GM21381 (cell line): ENCODE measurements around the gene LIPJ.

ENCODE experiments used
- ATAC-seq: cut with Tn5 transposase; IDR thresholded peaks from one replicate; pipeline ENCODE4 v1.9.1; 2021; ENCODE audit warnings: mild to moderate bottlenecking, moderate library complexity; ENCODE audit not compliant: unreplicated experiment

LIPJ gene, protein sequence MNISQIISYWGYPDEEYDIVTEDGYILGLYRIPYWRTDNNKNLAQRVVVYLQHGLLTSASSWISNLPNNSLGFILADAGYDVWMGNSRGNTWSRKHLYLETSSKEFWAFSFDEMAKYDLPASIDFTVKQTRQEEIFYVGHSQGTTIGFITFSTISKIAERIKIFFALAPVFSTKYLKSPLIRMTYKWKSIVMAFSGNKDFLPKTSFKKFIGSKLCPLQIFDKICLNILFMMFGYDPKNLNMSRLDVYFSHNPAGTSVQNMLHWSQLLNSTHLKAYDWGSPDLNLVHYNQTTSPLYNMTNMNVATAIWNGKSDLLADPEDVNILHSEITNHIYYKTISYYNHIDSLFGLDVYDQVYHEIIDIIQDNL

DNA sequence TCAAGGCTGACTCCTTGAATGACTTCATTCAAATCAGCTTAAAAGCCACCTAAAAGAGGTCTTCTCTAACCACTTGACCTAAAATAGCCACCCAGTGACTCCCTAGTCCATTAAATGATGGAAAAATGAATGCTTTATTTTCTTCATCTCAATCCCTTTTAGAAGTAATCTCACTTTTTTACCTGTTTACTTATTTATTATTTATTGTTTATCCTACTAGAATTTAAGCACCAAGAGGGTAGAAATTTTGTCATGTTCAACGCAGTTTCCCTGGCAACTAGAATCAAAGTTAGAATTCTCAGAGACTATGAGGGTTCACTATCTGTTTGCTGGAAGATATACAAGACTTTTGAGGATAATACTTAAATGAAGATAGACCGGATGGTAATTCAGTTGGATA lies at the start of gene LIPJ:
Gene LIPJ (plus strand): TSS at position 301 of the 400 bp plus-strand sequence. CDS start 3,926 bp downstream, outside the sequence.
- no peak for ATAC-seq

DNA sequence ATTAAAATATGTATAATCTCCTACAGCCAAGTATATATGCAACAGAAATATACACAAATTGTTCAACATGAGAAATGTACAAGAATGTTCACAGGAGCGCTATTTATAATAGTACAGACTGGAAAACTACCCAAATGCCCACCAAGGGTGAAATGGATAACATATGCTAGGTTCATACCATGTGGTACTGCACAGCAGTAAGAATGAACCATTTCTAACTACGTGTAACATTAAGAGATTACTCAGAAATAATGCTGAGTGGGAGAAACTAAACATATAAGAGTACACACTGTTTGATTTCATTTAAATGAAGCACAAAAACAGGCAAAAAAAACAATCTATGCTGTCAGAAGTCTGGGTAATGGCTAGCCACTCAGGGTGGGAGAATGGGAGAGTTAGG lies 49.2 kb upstream of the LIPJ start:
- ATAC-seq: no peak

DNA sequence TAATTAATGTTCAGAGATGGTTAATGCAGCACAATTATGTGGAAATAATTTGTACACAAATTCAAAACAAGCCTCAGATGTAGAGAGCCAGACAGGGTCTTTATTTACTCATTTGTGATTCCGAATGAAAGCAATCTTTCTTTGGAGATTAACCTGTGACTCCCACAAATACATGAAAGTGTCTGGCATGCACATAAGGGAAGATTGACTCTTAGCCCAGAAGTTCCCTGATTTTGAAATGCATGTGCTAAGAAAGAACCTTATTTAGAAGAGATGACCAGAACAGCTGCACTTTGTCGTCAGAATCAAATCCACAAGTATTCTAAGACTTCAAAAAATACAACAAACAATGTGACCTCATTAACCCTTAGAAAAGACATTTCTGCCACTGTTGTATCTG lies 48.5 kb upstream of the LIPJ start:
- no peak for ATAC-seq

DNA sequence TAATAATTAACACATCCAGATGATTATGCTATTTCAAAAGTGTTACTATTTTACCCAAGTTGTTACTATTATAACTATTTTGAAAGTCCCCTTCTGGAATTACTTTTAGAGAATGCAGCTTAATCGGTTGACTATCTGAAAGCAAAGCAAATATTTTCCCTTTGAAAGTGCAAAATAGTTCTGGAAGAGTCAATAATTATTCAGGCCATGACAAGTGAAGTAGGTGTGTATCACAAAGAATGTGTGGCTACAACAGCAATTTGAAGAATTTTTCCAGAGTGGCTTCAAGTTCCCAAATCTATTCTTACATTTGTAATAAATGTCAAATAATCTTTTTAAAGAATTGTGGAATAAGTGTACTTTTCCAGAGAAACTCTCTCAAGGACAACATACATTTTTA lies 46.2 kb upstream of the LIPJ start:
- no peak for ATAC-seq

DNA sequence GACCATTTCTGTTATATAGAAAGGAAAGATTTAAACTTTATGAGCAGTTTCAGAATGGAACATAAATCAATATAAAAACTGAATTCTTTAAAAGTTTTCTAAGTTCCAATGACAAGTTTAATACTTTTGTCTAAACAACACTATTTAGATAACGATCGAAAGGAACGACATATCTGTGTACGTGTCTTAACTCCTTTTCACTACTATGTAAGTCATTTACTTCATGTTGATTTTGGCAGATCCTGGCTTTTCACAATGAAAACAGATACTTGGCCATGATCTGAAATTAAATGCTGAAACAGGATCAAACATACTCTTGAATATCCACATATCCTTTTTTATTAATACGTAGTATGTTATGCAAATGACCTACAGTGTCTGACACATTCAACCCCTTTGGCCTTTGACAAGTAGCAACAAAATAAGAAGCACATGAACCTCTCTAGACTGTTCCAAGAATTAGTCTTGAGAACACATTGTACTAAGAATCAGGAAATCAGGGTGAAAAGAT lies 45.4 kb upstream of the LIPJ start:
- no peak for ATAC-seq

DNA sequence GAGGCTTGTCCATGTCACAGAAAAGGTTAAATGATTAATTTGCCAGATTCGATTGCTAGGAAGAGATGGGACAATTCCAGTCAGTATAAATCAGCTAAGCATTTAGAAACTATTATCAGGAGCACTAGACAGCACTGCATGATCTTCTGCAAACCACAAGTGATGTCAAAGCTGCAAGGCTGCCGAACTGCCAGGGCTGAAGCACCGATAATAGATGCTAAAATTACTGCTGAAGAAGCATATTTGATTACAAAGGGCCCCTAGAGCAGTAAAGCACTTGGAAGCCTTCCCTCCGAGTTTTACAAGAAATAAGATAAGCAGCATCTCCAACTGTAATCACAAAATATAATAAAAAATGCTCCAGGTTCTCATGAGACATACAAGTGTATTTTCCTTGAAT lies 44.0 kb upstream of the LIPJ start:
- ATAC-seq: no peak

DNA sequence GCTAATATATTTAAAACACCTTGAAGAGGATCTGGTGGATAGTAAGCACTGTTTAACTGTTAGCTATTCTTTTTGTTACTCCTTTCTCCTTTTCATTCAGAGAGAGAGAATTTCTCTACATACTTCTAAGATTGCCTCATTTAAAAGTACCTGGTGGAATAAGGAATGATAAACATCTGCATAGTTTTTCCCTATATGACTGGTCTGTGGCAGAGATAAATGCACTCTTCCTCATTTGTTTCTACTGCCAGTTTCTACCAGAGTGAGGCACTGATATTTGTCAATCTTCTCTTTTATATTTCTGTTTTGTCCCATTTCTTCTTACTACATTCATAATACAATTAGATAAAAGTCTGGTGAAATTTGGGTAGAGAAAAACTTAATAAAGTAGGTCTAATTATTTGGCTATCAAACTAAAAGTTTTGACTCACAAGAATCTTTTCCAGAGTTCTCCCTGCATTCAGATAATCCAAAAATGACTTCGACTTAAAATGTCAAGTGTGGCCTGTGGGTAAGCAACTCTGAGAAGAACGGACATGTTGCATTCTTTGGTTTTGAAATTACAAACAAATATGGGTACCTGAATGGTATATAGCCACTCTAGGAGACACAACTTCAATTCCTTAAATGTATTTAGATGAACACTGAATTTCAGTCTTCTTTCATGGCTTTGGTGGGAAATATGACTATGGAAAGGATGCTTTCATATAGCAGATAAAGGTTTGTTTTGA lies 42.3 kb upstream of the LIPJ start:
- no peak for ATAC-seq

DNA sequence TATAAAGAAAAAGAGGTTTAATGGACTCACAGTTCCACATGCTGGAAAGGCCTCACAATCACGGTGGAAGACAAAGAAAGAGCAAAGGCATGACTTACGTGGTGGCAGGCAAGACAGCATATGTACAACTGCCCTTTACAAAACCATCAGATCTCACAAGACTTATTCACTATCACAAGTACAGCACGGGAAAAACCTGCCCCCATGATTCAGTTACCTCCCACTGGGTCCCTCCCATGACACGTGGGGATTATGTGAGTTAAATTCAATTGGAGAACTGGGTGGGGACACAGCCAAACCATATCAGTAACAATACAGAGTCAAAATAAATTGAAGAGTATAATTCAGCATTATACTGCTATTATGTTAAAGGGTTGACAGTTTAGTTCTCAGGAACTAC lies 41.2 kb upstream of the LIPJ start:
- no peak for ATAC-seq

DNA sequence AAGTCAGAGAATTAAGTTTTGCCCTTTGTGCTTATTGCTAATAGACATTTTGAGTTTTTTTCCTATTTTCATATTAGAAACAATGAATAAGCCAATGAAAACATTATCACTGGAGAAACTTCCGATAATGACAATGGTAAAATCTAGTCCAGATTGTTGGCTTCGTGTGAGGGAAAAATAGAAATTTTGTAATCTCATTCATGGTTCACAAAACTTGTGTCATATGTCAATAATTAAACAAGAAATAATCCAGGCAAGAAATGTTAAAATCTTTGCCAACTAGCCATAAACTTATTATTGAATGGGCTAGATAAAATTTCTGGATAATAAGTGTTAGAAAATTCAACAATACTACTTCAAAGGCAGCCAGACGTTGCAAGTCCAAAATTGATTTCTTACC lies 40.1 kb upstream of the LIPJ start:
- ATAC-seq: no peak

DNA sequence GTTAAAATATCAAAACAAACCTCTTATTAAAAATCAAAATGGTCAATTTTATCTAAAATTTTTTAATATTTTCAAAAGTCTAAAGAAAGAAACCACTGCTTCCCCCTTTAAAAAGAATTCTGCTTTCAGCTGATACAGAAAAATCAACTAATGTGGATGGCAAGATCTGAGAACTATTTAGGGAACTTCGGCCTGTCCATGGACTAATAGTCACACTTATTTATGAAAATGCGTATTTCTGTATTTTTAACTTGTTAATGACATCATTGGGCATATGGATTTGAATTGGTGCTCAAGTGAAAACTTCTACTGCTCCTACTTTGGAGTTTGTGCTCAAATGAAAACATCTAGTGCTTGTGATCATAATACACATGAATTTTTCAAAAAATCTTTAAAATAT lies 35.3 kb upstream of the LIPJ start:
- no peak for ATAC-seq

DNA sequence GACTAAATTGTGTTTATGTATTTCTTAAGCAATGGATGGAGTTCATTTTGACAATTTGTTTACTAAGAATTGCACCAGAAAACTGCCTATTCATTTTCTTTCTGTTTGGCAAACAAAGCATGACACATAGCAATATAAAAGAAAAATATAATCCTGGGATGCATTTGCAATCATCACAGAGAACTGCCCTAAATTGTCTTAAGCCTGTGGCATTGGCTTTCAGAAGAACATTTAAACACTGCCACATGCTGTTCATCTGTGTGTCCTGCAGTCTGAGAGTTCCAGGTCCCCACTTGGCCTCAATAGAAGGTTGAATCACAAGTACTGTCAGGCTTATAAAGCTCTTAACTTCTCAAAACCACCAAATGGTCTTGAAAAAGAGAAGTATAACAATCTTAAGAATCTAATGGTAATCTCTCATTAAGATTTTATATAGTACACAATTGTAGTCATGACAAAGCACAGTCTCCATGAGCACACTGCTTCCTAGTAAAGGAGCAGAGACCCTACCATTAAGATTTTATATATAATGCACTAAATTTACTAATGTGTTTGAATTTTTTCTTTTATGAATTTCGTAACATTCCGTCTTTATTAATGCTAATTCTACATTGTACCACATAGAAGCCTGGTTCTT lies 33.3 kb upstream of the LIPJ start:
- ATAC-seq: peak; percentile 64

DNA sequence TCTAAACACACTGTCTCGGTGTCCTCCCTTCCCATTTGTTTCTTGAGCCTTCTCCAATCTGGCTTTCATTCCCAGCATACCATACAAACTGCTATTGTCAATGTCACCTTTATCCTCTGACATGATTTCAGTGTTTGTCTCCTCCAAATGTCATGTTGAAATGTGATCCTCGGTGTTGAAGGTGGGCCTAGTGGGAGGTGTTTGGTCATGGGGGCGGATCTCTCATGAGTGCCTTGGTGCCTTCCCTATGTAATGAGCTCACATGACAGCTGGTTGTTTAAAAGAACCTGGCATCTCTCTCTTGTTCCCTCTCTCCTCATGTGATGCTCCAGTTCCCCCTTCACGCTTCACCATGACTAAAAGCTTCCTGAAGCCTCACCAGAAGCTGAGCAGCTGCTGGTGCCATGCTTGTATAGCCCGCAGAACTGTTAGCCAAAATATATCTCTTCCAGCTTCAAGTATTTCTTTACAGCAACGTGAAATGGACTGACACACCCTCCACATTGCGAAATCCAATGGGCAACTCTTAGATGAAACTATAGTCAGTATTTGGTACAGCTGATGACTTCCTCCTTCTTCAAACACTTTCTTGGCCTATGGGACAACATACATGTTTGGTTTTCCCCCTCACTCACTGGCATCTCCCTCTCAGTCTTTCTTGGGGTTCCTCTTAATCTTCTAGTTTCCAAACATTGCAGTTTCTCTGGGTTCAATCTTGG lies 31.2 kb upstream of the LIPJ start:
- no peak for ATAC-seq

DNA sequence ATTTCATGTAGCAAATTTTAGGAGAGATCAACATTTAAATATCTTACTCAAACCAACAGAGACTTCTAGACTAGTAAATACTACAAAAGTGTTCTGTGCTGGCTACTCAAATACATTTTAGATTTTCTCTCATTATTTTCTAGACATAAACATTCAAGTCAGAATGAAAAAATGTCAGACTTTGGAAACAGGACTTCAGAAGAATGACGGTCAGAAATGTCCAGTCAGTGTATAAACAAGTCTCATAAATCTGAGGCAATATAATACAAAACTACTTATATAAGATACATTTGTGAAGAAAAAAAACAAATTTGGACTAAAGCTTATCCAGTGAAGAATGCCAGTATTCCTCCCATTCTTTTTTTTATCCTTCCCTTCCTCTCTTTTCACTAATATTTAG lies 29.3 kb upstream of the LIPJ start:
- ATAC-seq: no peak

DNA sequence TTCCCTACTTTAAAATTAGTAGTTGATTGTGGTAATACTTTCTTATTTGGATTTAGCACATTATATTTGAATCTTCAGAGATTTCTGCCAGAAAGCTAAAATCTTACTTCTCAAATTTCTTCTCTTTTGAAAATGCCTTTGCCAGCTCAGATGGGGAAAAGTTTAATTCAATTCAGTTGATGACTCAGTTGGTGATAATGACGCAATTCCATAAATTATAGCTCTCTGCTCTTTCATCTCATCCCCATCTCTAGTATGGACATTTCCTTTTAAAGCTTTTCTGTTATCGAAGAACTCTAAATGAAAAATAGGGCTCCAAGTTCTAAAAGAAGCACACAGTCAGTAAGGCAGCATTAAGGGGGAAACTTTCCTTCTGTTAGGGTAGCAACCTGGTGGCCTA lies 28.9 kb upstream of the LIPJ start:
- no peak for ATAC-seq

DNA sequence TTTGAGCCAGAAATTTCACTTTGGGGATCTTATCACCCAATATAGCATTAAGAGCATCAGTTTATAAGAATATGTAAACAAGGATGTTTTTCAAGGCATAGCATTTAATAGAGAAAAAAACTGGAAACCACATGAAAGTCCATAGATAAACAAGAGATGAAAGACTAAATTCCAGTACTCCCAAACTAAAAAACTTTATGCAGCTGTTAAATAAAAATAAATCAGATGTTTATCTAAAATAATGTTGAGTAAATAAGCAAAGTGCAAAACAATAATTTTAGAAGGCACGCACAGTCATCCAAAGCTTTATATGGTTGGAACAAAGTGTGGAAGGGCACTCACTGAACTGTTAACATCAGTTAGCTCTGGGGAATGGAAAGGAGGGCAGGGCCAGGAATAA lies 24.4 kb upstream of the LIPJ start:
- no peak for ATAC-seq

DNA sequence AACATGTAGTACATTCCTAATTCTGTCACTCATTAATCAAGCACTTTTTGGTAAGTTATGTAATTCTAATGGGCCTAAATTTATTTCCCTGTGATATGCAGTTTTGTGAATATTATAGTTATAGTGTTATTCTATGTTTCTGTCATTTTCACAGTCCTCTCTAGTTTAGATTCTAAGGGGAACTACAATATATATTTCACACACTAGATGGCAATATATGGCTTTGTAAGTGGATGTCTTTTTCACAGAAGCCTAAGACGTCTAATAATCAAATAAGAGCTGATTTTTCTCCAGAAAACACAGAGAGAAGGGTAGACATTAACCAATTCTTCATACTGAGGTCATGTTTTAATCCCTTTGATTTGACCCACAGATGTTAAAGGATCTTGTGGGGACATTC lies 21.5 kb upstream of the LIPJ start:
- no peak for ATAC-seq

DNA sequence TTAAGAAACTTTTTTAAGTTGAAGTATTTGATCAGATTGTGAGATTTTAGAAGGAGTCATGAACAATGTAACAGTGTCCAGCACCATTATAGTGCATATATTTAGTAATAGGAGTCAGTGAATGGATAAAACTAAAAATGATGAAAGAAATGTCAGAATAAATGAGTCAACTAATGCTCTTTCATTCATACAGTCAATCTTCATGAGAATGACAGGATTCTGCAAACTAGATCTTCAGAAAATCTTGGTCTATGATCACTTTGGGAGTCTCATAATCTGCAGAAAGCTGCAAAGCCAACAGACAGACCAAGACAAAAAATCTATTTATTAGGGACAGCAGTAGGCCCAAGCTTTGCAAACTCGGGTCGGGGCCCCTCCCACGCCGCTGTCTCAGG lies 4.2 kb upstream of the LIPJ start:
- ATAC-seq: no peak

DNA sequence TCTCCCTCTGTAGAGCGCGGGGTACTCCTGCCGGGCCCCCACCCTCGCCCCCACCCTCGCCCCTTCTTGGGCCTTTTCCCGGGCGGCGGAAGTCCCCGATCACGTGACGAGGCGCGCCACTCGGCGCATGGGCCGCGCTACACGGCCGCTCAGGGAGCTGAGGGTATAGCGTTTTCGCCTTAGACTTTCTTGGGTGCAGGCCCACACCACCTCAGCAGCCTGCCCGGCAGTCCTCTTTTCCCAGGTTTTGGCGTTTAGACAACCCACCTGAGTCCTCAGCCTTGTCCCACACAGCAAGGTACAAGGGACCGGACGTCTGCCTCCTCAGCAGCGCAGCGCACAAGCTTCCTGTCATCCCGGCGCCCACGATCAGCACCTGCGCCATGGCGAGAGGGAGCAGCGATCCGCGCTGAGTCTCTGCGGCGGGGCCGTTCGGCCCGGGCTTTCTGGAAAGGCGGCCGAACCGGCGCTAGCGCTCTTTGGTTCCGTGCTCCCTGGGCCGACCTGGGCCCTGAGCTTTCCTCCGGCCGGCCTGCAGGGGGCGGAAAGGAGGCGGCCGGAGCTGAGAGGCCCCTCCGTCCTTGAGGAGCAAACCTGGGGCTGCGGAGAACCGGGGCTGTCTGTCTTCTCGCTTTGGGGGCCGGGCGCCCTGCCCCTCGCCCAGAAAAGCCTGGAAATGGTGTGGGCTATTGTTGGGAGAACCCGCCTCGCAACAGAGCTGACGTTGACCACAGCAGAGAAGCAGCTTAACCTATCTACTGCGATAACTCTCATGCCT lies 3.6 kb upstream of the LIPJ start, which contains the start of gene RNLS:
Gene RNLS (minus strand): TSS at position 513 of the 778 bp plus-strand sequence.
- ATAC-seq: peak; percentile 82

DNA sequence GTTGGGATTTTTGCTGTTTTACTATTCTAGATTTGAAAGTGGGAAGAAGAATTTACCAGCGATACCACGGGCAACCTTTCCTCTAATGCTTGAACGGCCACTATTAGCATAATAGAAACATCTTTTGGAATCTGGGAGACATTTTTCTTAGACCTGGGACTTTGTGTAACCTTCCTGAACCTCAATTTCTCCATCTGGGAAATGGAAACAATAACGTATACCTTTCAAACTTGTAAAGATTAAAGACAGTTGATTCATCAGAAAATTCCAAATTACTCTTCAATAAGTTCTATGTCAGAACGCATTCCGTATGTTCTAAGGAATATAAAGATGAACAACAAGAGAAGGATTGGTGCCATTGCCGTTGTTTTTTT lies 3.0 kb upstream of the LIPJ start:
- no peak for ATAC-seq

DNA sequence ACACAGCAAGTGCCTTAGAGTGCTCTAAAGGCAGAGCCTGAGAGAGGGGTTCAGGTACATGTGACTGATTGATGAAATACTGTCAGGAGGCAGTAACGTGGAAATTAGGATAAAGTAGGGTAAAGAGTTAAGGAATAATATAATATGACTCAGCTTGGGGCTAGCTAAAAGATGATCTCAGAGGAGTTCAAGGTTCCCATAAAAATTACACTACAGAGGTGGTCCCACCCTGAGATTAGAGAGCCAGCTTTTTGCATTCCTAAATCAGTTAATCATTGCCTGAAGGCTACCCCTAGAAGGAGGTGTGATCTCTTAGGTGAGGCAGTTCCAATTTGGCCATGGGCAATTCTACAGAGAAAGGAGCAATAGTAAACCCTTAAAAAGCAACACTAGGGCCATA lies 5.8 kb downstream of the LIPJ start:
- no peak for ATAC-seq
